NCI-H2081 treated with DMSO at 0.1 percent for 48 hours (cell line): ENCODE data around the gene SH3BP1.

ENCODE experiments used
- DNase-seq: peaks from one replicate; lab custom pipeline; 2025; lab: John Stamatoyannopoulos, UW

Gene SH3BP1

GRCh38 chr22:37616201-37617083 lies 23.0 kb upstream of the SH3BP1 start:
- no peak for DNase-seq

GRCh38 chr22:37617431-37617830 lies 22.0 kb upstream of the SH3BP1 start:
- no peak for DNase-seq

GRCh38 chr22:37618072-37618656 lies 21.3 kb upstream of the SH3BP1 start:
- no peak for DNase-seq

GRCh38 chr22:37618674-37619073 lies 20.8 kb upstream of the SH3BP1 start:
- no peak for DNase-seq

DNA sequence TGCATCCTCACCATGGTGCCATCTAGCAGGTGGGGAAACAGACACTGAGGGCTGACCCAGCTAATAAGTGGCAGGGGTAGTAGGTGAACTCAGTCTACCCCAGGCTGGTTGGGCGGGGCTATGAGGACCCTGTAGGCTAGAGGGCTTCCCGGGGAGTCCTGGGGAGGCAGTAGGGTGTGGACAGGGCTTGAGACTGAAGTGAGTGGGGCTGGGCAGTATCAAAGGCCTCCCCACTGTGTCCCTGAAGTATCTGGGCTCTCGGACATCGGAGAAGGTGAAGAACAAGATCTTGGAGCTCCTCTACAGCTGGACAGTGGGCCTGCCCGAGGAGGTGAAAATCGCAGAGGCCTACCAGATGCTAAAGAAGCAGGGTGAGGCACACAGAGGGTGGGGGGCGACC lies 19.5 kb upstream of the SH3BP1 start:
- no peak for DNase-seq

DNA sequence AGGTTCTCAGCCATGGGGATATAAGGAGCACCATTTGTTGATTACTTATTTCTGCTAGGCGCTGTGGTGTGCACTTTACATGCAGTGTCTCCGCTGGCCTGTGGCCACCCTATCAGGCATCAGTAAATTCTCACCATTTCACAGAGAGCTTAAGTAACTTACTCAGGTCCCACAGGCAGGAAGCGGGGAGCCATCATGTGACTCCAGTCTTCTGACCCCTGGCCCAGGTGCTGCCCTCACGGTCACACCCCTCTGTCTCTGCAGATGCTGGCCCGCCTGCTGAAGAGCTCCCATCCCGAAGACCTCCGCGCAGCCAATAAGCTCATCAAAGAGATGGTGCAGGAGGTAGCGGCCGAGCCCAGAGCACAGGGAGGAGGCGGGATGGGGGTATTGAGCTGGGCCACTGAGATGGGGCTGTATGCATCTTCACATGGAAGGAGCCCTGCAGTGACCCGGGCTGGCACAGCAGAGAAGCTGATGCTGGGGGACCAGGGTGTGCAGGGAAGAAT lies 18.1 kb upstream of the SH3BP1 start:
- DNase-seq = no peak

DNA sequence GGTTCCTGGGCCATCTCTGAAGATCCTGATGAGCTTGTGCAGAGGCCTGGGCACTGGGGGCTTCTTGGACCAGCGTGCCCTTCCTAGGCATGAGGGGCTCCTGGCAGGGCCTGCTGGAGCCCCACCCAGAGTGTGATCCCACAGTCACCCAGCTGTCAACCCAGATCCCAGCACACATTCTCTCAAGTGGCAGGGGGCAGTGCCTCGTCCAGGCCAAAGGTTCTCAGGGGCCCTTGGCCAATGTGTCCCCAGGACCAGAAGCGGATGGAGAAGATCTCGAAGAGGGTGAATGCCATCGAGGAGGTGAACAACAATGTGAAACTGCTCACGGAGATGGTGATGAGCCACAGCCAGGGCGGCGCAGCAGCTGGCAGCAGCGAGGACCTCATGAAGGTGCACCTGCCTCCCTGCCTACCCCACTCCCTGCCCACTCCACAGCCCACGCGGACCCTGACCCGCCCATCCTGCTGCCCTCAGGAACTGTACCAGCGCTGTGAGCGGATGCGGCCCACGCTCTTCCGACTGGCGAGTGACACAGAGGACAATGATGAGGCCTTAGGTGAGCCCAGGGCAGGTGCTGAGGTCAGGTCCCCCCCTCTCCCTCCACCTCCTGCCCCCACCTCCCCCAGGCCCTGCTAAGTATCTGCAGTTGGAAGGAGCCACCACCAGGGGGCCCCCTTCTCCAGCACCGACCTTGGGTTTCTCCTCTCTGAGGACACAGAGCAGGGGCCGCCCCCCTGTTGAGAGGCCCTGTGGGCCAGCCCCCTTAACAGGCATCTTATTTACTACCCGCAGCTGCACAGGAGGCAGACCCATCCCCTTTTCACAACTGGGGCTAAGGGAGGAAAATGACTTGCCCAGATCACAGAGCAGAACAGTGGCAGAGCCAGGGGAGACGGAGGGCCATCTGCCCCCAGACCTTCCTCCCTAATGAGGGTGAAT lies 16.1 kb upstream of the SH3BP1 start:
- no peak for DNase-seq

GRCh38 chr22:37624017-37624365 lies 15.5 kb upstream of the SH3BP1 start:
- DNase-seq = no peak

GRCh38 chr22:37624876-37625275 lies 14.6 kb upstream of the SH3BP1 start:
- no peak for DNase-seq

GRCh38 chr22:37625737-37626136 lies 13.7 kb upstream of the SH3BP1 start:
- DNase-seq = no peak

DNA sequence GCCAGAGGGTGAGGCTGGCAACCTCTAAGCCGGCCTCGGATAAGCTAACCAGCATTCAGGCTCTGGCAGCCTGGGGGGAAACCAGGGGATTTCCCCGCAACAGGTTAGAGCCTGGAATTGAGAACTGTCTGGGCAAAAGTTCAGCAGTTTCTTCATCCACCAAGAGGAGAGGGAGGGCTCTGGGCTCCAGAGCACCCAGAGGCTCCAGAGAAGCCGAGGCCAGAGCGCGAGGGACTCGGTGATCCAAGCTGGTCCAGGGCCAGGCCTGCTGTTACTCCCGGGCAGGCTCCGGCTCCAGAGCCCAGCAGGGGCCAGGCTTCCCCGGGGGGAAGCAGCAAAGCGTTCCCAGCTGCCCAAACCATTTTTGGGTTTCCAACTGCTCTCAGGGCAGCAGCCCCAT lies 13.3 kb upstream of the SH3BP1 start:
- no peak for DNase-seq

DNA sequence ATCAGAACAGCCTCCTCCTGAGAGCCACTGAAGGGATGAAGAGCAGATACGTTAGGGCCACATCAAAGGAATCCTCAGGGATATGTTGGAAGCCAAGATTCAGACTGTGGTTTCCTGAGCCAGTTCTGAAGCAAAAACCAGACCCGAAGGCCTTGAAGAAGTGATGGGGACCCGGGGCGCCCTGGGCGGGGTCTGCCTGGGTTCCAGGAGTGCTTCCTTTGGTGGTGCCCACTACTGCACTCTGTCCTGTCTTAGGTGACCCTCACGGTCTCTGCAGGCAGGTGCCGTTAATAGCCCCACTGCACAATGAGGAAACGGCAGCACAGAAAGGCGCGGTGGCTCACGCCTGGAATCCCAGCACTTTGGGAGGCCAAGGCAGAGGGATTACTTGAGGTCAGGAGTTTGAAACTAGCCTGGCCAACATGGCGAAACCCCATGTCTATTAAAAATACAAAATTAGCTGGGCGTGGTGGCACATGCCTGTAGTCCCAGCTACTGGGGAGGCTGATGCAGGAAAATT lies 12.9 kb upstream of the SH3BP1 start:
- no peak for DNase-seq

DNA sequence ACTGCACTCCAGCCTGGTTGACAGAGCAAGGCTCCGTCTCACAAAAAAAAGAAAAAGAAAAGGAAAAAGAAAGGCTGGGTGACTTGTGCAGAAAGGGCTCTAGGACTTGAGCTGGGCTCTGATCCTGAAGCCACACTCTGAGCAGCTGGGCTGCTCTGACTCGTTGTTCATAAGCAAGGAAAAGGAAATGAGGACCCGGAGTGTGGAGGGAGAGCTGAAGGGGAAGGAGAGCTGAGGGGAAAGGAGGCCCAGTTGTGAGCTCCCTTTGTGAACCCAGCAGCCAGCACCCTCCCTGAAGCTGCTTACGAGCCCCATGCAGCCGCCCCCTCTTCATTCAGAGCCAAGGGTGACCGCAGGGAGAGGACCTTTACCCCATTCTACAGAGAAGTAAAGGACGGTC lies 12.3 kb upstream of the SH3BP1 start:
- no peak for DNase-seq

- DNase-seq = no peak
Observed at GRCh38 chr22:37627545-37627944, 11.9 kb upstream of the SH3BP1 start.

DNA sequence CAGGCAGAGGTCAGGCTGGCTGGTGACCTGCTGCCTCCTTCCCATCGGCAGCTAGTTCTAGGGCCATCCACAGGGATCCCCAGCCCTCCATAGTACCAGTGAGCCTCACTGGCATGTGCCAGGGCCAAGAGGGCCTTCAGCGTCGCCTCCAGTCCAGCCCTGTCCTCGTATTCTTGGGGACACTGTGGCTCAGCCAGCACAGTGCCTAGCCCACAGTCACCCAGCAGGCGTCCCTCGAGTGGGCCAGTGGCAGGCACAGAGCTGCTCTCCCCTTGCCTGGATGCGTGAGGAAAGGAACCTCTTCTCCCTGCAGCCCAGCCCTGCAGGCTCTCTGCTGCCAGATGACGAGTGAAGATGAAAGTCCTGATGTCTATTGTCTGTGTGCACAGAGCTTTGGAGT lies 10.6 kb upstream of the SH3BP1 start:
- no peak for DNase-seq

- DNase-seq = no peak
Observed at GRCh38 chr22:37629928-37630327, 9.5 kb upstream of the SH3BP1 start.

DNA sequence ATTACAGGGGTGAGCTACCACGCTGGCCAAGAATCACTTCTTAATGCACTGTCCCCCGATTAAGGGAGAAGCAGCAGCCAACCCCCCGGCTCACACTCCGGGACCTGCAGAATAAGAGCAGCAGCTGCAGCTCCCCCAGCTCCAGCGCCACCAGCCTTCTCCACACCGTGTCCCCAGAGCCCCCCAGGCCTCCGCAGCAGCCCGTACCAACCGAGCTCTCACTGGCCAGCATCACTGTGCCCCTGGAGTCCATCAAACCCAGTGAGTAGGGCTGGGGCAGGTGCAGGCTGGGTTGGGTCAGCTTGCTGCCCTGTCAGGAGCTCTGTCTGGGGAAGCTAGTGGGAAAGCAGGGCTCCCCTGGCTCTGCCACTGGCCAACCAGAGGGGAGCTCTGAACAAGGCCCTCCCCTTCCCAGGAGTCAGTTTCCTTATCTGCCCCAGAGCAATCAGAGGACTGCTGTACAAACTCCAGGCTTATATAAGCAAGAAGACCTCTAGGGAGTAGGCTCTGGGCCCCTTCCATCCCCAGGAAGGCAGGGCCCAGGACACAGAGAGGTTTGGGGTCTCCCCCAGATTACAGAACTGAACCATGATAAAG lies 8.5 kb upstream of the SH3BP1 start:
- no peak for DNase-seq

DNA sequence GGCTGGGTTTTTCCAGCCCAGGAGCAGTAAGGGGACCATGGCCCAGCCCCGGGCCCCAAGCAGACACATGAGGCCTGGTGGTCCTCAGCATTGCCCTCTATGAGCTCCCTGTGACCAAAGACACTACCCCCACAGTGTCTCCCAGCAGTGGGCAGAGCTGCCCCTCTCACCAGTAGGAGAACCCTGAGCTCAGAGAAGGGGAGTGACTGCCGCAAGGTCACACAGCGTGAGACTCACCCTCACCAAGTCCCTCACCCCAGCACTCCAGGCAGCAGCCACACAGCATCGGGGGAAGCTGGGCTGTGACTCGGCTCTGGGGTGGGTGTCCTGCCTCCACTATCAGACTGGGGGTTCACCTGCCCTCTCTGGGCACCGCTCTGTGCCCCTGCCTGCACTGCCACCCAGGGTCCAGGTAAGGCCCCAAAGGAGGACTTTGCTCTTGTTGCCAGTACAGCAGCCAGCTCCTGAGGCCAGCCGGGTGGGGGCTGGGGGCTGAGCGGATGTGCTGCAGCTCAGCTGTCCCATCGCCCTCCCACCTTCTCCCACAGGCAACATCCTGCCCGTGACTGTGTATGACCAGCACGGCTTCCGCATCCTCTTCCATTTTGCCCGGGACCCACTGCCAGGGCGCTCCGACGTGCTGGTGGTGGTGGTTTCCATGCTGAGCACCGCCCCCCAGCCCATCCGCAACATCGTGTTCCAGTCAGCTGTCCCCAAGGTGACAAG lies 7.9 kb upstream of the SH3BP1 start:
- no peak for DNase-seq

DNA sequence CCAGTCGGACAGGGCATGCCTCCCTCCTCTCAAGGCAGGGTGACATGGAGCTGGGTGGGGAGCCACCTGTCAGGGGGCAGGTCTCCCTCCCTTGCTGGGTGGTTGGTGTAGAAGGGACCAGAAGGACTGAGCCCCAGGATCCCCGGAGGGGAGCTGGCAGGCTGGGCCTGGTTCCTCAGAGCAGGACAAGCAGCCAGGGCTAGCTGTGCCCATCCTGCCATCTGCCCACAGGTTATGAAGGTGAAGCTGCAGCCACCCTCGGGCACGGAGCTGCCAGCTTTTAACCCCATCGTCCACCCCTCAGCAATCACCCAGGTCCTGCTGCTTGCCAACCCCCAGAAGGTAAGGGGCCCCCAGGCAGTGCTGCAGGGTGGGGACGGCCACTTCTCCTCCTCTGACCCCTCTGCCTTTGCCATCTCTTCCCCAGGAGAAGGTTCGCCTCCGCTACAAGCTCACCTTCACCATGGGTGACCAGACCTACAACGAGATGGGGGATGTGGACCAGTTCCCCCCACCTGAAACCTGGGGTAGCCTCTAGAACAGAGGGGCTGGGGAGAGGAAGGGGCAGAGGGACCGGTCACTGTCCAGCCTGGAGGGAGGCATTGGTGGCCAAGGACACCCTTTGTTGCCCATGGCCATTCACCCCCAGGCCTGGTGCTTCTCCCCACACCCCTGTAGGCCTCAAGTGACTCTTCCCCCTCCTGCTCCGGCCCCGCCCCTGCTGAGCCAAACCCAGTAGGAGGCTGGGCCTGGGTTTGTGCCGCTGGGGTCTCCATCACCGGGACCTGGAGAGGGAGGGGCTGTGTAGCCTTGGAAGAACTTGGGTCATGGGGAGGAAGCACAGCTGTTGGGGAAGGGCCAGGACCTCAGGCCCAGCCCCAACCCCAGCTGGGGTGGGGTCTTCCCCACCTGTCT lies 7.0 kb upstream of the SH3BP1 start:
- DNase-seq = no peak

GRCh38 chr22:37633089-37633624 lies 6.3 kb upstream of the SH3BP1 start:
- no peak for DNase-seq
